Raji (cell line): ENCODE data around the gene PDE3B.

Experiments
- POLR2A ChIP-seq: IDR thresholded peaks from 2 replicates; pipeline ENCODE4 v1.6.1; 2011; ENCODE audit warnings: low read depth, low read length, control low read depth; ENCODE audit not compliant: insufficient read depth

The PDE3B gene

DNA sequence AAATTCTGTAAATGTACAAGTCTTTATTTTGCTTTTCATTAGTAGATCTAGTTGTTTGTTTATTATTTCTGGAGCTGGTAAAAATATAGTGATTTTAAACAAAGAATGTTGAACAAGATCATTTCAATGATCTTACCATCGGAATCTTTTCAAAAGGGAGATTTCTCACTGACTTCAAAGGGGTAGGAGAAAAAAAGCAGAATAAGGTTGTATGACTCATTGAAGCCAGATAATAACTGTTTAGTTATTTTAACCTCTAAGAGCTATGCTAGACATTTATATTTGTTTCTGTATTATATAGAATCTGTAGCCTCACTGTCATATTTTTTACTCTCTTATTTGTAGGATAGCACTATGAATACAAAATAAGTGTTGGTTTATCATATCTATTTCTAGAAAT is 8.1 kb upstream of the PDE3B start:
- TF ChIP-seq POLR2A, result no peak

DNA sequence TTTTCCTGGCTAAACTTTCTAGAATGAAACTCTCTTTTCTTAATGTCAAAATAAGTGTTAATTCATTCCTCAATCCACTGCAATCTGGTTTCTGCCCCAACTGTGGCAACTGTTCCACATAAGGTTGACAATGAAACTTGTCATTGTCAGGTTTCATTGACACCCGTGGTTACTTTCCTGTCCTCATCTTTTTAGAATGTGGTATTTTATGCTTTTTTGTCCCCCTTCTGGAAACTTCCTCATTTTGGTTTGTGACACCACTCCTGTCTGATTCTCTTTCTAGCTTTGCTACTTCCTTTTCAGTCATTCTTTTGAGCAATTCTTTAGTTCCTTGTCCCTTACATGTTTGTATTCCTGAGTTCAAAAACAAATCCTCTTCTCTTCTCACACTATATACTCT is 7.5 kb upstream of the PDE3B start:
- no peak for TF ChIP-seq POLR2A

DNA sequence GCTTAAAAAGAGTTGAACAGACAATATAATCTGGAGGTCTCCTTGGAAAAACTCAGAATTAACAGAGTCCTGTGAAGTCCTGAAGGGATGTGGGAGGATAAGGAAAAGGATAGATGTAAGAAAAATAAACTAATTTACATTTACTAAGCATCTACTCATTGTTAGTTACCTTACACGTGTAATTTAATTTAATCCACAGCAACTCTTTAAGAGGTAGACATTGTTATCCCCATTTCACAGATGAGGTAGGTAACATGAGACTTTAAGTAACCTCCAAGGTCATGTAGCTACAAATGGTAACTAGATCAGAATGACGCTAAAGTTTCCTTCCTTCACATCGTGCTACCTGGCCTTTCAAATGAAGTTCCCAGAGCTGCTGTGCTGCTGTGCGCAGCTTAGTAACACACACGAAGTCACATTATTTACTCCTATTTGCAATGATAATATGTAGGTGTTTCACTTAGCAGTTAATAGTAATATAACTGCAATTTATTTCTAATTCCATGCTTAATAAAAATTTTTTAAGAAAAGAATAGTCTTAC is 5.7 kb upstream of the PDE3B start:
- no peak for TF ChIP-seq POLR2A

DNA sequence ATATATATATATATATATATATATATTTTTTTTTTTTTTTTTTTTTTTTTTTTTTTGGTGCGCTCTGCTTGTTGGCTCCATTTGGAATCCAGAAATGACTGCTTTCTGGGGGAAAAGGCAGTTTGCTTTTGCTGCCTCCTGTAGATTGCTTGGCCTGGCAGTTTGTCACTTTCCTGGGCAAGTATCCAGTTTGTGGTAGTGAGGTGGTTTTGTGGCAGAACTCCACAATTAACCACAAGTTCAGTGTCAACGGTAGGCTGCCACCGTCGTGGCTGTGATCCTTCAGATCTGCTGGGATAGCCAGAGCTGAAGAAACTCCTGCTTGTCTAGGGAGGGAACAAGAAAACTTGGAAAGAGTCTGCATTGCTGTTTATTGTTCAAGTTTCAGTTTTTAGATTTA is 5.0 kb upstream of the PDE3B start:
- no peak for TF ChIP-seq POLR2A

DNA sequence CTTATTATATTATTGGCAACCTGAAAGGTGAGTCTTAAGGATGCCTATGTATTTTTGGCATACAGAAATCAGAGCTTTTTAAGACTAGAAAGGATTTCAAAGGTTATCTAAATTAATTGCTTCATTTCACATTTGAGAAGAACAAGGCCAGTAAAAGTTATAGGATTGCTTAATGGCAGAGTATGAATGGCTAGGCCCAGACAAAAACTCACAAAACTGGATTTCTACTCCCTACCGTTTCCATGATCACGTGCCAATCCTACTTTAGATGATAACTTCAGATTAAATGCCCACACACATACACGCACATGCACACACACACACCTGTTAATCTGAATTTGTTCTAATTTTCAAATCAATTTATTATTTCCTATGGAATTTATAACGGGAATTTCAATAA is 1.8 kb upstream of the PDE3B start:
- TF ChIP-seq POLR2A, result no peak

DNA sequence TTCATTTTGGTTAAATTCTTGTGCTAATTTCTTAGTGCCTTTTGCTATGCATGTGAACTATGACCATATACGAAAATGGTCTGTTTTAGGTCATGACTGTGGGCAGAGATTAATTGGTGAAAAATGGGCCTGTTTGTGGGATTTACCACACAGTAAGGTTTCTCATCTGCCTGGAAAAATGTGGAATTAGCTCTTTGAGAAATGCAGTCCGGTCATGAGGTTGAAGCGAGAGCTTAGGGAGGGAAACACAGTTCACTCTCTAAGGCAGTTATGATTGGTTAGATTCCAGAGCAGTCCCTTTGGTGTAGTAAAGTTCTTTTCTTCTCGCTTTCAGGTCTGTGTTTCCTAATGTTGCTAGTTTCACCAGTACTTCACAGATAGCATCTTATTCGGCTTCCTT is 1.2 kb upstream of the PDE3B start:
- TF ChIP-seq POLR2A, result no peak

DNA sequence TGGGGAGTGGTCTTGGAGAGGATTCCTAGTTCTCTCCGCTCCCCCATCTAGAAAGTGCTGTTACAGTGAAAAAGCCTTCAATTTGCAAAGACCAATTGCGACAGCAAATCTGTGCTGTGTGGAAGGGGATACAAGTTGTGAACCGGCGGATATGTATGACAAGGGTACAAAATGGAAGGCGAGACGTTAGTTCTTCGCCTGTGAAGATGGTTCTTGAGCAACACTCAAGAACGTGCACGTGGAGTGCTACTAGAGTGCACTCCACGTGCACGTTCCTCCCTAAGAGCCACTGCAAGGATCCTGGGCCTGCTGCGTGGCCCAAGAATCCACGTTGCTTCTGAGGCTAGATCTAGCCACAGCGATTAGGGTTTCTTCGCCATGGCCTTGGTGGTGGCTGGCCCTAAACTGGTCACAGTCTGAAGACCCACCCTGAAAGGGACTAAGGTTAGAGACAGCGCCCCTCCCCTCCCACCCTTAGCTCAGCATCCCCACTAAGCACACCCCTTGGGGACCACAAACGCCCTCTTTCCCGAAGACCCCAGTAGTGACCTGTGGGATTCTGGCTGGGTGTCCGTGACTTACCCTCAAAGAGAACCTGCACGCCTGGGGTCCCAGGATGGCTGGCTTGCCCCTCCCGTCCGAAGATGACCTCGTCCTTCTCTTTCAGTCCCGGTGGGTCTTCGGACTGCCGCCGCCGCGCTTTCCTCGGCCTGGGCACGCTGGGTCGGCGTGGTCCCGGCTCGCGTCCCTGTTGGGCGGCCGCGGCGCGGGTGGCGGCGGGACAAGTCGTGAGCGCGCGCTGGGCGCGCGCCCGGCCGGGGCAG is 519 bp upstream of the PDE3B start:
- TF ChIP-seq POLR2A, result no peak

DNA sequence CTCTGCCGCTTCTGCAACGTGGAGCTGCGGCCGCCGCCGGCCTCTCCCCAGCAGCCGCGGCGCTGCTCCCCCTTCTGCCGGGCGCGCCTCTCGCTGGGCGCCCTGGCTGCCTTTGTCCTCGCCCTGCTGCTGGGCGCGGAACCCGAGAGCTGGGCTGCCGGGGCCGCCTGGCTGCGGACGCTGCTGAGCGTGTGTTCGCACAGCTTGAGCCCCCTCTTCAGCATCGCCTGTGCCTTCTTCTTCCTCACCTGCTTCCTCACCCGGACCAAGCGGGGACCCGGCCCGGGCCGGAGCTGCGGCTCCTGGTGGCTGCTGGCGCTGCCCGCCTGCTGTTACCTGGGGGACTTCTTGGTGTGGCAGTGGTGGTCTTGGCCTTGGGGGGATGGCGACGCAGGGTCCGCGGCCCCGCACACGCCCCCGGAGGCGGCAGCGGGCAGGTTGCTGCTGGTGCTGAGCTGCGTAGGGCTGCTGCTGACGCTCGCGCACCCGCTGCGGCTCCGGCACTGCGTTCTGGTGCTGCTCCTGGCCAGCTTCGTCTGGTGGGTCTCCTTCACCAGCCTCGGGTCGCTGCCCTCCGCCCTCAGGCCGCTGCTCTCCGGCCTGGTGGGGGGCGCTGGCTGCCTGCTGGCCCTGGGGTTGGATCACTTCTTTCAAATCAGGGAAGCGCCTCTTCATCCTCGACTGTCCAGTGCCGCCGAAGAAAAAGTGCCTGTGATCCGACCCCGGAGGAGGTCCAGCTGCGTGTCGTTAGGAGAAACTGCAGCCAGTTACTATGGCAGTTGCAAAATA is 816 bp downstream of the PDE3B start:
- no peak for TF ChIP-seq POLR2A

DNA sequence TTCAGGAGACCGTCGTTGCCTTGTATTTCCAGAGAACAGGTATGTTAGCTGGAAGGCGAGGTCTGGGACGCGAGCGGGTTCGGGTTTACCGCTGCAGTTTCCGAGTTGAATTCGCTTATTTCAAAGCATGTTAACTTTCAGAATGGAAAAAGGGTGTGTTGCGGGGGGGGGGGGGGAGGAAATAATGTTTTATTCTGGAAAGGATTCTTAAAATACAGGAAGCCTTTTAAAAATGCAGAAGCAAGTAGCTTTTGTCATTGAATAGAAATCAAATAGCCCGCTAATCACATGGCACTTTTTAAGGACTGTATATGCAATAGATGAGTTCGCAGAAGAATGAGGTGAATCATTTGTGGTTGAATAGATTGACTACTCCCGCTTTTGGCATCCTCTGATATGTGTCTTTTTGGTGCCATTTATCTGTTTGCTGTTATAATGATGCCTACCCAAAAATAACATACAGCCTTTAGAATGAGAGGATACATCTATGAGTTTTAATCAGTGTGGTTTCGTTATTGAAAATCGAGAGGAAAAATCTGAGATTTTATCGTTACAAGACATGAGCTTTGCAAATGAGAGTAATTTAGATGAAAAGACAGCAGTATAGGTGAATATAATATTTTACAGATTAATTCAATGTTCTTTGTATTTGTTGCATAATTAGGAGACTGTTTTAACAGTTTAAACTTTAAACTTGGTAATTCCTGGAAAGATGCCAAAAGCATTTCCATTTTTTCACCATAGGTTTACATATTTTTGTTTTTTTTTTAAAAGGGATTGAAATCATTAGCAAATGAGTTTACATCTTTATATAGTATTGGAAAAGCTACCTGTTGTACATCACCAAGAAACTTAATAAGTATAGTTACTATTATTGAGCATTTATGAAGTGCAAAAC is 1.7 kb downstream of the PDE3B start:
- TF ChIP-seq POLR2A, result no peak

DNA sequence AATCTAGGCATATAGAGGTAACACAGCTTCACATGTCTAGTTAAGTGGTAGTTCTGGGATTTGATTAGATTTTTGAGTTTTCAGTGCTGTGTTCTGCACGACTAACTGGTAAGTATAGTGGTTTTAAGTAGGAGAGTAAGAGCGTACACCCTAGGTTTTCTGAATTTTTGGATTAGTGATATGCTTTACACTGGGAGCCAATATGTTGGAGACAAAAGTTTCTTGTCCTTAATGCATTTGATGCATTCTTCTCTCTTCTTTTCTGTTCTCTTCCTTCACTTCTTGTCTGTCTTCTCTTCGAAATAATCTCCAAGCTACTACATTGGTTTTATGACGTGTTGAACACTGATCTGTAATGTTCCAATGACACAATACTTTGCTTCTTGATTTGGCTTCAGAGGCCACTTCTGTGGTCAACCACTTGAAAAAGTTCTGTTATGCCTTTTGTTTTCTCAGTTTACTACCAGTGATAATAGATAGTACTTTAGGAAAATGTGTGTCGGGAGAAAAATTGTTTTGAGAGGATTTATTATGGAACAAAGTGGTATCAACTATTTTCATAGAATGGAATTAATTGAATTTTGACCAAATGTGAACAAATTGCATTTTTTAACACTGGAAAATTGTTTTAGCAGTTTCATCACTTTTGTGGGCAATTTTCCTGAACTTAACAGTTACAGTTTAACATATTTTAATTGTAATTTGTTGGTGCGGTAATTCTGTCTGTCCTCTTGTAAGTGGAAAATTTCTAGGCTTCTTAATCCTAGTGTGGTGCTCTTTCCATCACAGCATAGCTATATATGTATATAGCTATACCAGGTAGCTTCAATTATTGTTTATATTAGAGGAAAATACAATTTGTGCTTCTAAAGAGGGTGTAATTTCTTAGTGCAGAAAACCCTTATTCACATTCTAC is 2.6 kb downstream of the PDE3B start:
- no peak for TF ChIP-seq POLR2A

DNA sequence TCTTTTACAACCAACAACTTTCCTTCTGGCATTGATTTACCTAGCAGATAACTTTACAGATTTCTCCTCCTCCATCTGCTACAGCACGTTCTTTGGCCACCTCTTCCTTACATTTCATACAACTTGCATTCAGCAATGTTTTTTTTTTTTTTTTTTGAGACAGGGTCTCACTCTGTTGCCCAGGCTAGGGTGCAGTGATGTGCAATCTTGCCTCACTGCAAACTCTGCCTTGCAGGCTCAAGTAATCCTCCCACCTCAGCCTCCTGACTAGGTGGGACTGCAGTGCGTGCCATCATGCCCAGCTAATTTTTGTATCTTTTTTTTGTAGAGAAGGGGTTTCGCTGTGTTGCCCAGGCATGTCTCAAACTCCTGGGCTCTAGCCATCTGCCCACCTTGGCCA is 6.5 kb downstream of the PDE3B start:
- TF ChIP-seq POLR2A, result no peak

DNA sequence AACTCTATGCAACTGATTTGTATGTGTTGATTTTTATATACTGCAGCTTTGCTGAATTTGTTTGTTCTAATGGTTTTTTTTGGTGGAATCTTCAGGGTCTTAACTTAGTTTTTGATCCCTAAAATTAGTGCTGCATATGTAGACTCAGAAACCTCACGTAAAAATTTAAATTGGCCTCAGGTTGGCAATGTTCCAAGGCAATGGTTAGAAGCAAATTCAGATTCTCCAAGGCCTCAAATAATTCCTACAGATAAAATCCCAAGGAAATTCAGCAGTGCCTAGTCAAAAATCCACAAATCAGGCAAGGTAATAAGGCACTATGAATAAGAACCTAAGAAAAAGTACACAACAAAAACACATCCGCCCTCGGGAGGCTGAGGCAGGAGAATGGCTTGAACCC is 9.5 kb downstream of the PDE3B start:
- TF ChIP-seq POLR2A, result no peak

DNA sequence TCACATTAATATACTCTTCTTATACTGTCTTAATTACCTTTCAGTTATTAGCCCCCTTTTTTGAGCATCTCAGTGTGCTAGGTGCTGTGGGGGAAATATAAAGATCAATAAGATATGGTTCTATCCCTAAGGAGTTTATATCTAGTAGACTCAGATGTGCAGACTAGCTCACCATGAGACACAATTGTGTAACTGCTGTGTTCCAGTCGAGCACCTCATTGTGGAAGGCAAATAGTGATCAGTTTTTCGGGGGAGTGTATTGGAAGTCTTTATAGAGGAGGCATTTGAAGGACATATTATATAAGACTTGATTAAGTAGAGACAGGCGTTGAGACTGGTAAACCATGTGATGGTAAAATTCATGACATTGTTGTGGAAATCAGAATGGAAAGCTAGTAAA is 11.8 kb downstream of the PDE3B start:
- TF ChIP-seq POLR2A, result no peak
